HCT116 (cell line): Measurements from ENCODE around the gene FAM118A.

Experiments
- CEBPB ChIP-seq: IDR thresholded peaks from 2 replicates; pipeline ENCODE4 v1.6.1; 2012; ENCODE audit warnings: low read depth
- EZH2 ChIP-seq: fragments of 200-600 bp; sonication (generic); IDR thresholded peaks from 2 replicates; pipeline ENCODE4 v1.6.1; 2017; ENCODE audit warnings: antibody characterized with exemption, mixed run types

- TF ChIP-seq EZH2 (no peak), CEBPB (no peak)
Measured at GRCh38 chr22:45323695-45324094, 14.0 kb downstream of the FAM118A start.
